ENCODE results near the gene HNRNPA1.

DNA sequence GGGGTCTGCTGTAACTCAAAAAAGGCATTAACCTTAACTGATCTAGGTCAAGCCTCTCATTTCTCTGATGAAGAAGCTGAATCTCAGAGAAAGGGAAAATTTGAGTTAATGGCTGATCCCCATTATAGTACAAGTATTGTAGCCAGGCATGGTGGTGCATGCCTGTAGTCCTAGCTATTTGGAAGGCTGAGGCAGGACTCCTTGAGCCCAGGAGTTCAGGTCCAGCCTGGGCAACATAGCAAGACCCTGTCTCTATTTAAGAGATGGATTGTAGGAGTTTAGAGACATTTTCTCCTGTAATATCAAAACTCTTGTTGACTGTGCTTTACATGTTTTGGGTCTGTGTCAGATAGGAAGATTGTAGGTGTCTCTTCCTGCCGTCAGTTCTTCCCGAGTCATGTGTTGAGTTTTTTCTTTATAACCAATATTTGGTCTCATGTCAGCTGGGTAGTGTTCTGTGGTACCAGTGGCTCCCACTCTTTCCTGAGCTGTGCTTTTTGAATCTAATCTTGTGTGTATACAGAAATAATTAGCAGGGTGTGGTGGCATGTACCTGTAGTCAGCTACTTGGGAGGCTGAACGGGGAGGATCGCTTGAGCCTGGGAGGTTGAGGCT is 53.0 kb downstream of the HNRNPA1 start:
- TF ChIP-seq, protein P1, sequence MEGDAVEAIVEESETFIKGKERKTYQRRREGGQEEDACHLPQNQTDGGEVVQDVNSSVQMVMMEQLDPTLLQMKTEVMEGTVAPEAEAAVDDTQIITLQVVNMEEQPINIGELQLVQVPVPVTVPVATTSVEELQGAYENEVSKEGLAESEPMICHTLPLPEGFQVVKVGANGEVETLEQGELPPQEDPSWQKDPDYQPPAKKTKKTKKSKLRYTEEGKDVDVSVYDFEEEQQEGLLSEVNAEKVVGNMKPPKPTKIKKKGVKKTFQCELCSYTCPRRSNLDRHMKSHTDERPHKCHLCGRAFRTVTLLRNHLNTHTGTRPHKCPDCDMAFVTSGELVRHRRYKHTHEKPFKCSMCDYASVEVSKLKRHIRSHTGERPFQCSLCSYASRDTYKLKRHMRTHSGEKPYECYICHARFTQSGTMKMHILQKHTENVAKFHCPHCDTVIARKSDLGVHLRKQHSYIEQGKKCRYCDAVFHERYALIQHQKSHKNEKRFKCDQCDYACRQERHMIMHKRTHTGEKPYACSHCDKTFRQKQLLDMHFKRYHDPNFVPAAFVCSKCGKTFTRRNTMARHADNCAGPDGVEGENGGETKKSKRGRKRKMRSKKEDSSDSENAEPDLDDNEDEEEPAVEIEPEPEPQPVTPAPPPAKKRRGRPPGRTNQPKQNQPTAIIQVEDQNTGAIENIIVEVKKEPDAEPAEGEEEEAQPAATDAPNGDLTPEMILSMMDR (IDR thresholded peaks at IDR 0.05; ENCODE audit: extremely low read depth in 1 of 2, insufficient read depth in 1 of 2, low read depth in 1 of 2, low read length in 2 of 2) = no peak
- TF ChIP-seq POLR2A (IDR thresholded peaks at IDR 0.05; ENCODE audit: low read depth, low read length) (no peak), MYC (IDR thresholded peaks at IDR 0.05; ENCODE audit: low read depth, low read length) (no peak), EZH2 (IDR thresholded peaks at IDR 0.05; ENCODE audit: borderline replicate concordance, low read depth, low read length, severe bottlenecking) (no peak), POLR2AphosphoS5 (IDR thresholded peaks at IDR 0.05; ENCODE audit: insufficient read depth, low read depth, low read length) (no peak)
- TF ChIP-seq, protein P2, sequence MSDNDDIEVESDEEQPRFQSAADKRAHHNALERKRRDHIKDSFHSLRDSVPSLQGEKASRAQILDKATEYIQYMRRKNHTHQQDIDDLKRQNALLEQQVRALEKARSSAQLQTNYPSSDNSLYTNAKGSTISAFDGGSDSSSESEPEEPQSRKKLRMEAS (IDR thresholded peaks at IDR 0.05; ENCODE audit: insufficient read depth, insufficient read length) = no peak
